GM18909 (cell line): ENCODE results near the gene BHLHE41.

Experiments
- ATAC-seq: cut with Tn5 transposase; IDR thresholded peaks from one replicate; pipeline ENCODE4 v1.9.1; 2021; ENCODE audit warnings: mild to moderate bottlenecking; ENCODE audit not compliant: unreplicated experiment, poor library complexity

The BHLHE41 gene

GRCh38 chr12:26124446-26125399 is at the start of gene BHLHE41:
Gene BHLHE41, minus strand, starts transcription at chr12:26125037. Its CDS starts 258 bp downstream, at chr12:26124779.
- no peak for ATAC-seq

- ATAC-seq = no peak
These were observed 48.2 kb upstream of the BHLHE41 start for GRCh38 chr12:26172946-26173552.

DNA sequence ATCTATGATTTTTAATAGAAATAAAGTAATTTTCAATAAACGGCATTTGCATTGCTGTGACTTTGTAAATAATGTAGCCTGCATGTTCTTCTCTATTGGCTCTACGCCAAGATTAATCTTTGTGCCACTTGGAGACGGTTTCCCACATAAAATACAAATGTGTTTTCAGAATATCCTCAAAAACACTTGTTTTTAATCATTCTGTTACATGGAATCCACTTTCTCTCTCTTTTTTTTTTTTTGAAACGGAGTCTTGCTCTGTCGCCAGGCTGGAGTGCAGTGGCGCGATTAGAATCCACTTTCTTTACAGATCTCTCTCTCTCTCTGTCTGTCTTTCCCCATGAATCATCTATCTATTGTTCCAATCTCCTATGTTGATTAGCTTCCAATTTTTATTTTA is 47.7 kb upstream of the BHLHE41 start:
- ATAC-seq = no peak

DNA sequence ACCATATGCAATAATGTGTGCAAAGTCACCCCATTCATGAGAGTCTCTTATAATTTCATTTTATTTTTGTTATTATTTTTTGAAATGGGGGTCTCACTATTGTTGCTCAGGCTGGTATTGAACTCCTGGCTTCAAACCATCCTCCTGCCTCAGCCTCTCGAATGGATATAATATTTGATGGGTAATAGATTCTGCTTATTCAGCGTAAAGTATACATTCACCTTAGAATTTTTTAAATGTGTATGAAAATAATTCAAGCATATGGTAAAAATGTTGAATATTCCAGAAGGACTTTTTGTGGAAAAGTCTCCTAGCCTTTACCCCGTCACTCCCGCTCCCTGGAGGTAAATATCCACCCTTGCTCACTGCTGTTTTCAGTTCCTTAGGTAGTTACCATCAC is 47.2 kb upstream of the BHLHE41 start:
- ATAC-seq = no peak

DNA sequence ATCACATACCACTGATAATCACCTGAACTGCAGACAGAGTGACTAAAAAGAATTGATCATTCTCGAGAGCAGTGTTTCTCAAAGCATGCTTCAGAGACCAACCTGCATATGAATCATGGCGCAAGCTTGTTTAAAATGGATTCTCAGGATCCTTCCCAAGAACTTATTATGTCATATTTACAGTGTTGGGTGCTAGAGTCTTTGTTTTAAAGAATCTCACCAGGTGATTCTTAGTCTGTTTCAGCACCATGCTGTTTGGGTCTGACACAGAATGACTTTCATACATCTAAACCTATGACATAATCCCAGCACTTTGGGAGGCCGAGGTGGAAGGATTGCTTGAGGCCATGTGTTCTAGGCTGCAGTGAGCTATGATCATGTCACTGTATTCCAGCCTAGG is 39.3 kb upstream of the BHLHE41 start:
- no peak for ATAC-seq

DNA sequence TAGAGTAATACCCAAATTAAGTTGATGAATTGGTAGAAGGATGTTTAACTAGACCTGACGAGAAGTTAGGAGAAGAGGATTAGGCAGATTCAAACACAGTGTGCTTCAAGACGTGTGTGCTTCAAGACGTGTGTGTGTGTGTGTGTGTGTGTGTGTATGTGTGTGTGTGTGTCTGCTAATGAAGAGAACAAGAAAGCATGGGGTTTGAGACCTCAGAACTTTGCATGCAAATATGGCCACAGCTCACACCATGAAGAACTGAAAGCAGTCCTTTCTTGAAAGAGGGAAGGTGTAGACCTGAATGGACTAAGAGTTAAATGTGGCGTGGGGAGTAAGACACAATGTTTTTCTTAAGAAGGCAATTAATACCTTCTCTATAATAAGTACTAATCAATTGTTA is 38.1 kb upstream of the BHLHE41 start:
- peak; percentile 73 for ATAC-seq

DNA sequence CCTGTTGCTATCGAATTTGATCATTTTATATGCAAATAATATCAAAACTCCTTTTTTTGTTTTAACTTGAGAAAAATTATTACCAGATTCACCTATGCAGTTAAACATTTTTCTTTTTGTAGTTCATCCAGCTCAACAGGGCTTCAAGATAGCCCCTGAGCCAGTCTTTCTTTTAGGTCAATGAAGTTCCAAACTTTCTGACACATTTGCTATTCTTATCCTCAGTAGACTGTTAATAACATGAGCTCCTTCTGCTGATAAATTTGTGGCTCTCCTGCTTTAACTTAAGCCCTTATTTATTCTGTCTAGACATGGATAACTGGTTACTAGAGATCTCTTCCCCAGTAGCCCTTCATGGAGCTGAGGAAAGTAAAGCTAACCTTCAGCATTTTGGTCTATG is 37.3 kb upstream of the BHLHE41 start:
- no peak for ATAC-seq

DNA sequence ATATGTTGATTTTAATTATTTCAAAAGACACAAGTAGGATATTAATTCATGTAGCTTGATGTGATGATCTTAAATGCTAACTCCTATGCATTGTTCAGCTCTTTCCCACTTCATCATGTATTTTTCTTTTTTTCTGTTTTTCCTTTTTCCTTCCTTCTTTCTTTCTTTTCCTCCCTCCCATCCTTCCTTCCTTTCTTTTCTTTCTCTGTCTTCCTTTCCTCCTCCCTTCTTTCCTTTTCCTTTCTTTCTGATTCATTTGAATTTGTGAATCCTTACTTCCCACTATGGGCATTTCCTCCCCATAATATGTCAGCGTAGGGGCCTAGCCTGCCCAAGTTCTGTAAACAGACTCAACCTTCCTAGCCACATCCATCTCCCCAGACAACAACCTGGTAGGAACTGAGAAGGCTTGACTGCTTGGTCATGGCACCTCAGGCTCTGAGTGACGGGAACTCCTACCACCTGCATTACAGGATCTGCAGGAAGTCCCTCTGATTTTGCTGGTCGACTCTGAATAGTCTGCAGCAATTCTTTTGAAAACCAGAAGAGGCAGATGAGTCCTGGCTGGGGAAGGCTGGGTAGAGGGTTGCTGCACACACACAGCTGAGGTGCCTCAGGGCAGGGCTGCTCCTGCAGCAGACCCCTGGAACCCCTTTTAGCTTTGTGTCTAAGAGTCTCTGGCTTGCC is 33.4 kb upstream of the BHLHE41 start:
- peak; percentile 30 for ATAC-seq

DNA sequence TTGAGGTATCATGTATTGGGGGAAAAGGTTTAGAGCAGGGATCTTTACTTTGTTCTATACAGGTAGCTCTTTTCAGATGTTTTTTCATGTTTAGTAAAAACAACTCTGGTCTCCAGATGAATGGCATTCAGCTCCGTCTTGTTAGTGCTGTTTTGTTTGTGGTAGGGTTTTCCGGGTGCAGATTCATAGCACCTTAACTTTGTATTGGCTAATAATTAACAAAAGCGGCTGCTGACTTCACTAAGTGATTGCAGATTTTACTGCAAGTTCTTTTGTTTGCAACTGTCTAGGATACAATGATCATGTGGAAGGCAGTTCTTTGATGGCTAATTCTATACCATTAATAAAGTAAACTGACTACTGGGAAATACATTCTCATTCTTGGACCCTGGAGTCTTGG is 32.2 kb upstream of the BHLHE41 start:
- ATAC-seq = peak; percentile 25

- ATAC-seq = peak; percentile 88
These were observed 31.5 kb upstream of the BHLHE41 start for GRCh38 chr12:26156201-26156871.

DNA sequence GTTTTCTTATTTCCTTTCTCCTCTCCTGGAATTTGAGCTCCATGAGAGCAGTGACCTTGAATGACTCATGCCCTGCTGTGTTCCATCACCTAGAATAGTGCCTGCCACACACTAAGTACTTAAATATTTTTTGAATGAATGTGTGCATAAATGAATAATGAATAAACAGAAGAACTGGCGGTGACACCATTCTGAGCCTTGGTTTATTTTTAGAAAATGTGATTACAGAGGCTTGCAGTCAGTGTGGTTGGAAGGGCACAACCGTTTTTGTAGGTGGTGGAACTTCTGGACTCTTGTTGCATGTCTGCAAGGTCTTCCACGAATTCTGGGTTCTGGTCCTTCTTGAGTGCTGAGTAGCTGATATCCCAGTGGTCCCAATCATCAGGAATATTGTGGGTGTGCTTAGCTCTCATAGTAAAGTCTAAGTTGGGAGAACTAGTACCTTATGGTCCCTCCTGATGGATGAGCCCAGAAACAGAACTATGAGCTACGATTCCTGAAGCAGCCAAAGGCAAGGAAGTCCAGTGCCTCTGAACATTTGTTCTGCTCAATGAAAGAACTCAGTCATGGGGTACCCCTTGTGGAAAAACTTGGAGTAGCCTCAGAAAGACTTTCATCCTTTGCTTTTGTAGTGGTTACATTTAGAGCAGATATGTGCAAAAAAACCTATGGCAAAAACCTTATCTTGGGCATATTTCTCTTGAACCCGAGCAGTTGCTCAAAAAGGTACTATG is 28.8 kb upstream of the BHLHE41 start:
- ATAC-seq = no peak

GRCh38 chr12:26152507-26153102 is 27.8 kb upstream of the BHLHE41 start:
- ATAC-seq = no peak

DNA sequence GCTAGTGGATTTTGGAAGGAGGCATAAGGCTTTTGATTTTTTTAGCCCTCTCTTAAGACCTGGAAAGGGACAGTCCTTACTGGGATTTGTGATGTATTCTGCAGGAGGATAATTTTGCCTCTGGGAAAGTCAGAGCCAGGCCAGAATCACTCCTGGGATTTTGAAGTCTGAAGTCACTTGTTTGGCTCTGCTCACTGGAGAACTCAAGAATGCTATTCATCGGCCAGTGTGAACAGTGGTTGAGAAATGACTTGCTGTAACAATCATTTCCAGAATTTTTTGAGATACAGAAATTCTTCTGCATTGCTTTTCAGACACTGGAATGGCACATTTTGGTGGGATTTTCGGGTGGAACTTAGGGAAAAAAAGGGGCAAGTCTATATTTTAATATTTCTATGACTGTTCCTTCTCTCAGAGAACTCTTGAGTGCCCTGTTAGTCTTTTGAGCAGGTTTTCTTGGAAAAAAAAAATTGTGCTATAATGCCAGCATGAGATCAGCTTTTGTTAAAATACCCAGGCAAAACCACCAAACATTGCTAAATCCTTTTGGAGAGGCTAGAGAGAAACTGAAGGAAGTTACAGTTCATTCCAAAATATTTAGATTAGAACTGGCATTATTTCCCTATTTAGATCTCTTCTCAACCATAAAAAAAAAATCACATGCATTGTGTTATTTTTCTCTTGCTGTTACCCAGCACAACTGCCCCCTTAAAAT is 26.1 kb upstream of the BHLHE41 start:
- ATAC-seq = no peak

DNA sequence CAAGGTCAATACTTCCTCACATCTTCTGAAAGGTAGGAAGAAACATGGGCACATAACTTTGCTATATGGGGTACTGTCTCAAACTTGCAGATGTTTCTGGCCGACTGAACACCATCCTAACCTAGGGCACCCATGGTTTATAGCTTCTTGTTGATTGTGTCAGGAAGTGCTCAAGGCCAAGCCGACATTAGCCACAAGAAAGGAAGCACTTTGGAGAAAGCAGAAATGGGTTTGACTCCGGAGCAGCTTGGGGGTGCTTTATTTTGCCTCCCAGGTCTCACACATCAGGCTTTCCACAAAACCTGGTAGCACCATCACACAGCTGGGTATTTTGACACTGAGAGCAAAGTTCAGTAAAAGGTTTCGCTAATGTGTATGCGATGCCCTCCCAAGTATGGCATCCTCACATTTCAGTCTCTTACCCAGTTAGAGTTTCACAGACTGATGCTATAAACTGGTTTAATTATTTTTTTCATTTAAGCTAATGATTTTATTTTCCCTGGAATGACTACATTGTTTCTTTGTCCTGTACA is 25.2 kb upstream of the BHLHE41 start:
- no peak for ATAC-seq

DNA sequence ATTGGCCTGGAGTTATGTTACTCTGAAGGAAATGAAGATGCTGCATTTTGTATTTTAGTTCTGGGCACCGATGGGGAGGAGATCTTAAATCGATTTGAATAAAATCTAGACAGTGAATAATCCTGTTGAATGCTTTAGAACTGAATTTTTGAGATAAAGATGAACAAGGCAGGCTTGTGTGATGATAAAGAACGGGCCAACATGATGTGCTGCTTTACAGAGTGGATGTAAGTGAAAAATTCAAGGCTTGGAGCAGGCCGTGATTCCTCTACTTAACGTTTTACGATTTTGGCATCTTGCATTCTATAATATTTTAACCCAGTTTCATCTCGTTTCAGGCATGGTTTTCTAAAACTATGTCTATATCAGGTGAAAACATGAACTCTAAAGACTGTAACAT is 23.5 kb upstream of the BHLHE41 start:
- ATAC-seq = no peak

DNA sequence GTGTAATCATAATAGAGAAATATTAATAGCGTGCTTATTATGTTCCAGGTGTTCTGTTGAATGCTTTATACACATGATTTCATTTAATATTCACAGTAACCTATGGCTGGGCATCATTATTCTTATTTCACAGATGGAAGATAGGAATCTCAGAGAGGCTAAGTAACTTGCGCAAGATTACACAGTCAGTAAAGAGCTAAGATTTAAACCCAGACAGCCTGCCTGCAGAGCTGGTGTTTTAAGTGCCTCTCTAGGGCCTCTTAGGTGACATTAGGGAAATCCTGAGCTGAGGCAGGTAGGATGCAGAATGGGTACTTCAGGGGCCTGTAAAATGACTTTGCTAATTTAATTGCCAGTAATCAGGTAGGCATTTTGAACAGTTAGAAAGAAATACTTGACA is 18.5 kb upstream of the BHLHE41 start:
- no peak for ATAC-seq

- ATAC-seq = no peak
These were observed 14.0 kb upstream of the BHLHE41 start for GRCh38 chr12:26138860-26139259.

DNA sequence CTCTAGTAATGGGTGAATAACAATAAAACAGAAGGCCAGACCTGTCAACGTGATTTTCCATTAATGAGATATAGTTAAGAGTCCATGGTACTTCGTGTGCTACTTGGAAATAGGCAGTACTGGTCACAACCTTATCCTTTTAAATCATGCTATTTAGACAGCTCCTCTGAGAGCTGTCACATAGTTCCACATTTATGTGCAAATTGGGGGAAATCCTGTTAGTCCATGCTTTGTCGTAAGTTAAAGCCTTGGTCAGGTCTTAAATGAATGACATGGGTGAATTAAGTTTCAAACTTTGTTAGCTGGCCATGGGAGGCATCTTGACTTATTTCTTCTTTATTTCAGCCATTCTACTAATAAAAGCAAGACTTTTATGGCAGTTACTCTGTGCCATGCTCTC is 11.9 kb upstream of the BHLHE41 start:
- no peak for ATAC-seq

DNA sequence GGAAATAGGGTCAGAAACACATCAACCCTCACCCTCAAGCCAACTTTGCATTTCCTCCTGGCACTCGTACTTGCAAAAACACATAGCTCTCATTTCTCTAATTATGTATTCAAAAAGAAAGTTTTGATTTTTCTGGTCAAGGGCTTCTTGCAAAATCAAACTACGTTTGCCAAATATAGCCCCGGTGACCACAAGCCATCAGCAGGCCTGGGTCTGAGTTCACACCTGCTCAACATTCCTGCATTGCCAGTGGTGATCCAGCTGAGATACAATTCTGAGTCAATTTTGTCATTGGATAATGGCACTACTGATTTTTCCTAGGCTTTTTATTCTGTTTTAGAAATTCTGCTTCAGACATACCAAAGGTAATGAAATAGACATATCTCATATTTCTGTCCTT is 10.7 kb upstream of the BHLHE41 start:
- no peak for ATAC-seq
